Prostate gland (tissue), 2 donors: Measurements from ENCODE around the gene AOC2. TPM values are rescaled to one million over a fixed set of nuclear protein-coding genes. Genes with fewer than 3 reads are reported as not detected.
"Not testable (repeated sequence)": the region's sequence is repeated elsewhere in the genome, so short reads cannot be mapped to it uniquely, and the experiment has no call there.

Experiments used
- DNase-seq: peaks from one replicate; pipeline ENCODE4 v3.0.0-alpha.2; 2019; ENCODE audit warnings: low spot score
- H3K27ac ChIP-seq, 2 donors: fragments of 200-600 bp; sonication (generic); 2 replicates each; pipeline ENCODE4 v1.5.1; 2017 to 2019
- H3K27me3 ChIP-seq: fragments of 200-600 bp; sonication (generic); replicated peaks from 2 replicates; pipeline ENCODE4 v1.5.1; 2019; ENCODE audit not compliant: insufficient read depth
- H3K36me3 ChIP-seq, 2 donors: fragments of 200-600 bp; sonication (generic); 1 replicate in 1 of 2; 2 replicates in 1 of 2; pipeline versions ENCODE4 v1.5.1 to v1.8.1; 2017 to 2019
- H3K4me1 ChIP-seq: fragments of 200-600 bp; sonication (generic); replicated peaks from 2 replicates; pipeline ENCODE4 v1.5.1; 2019
- H3K4me3 ChIP-seq, 2 donors: fragments of 200-600 bp; sonication (generic); 2 replicates each; pipeline ENCODE4 v1.5.1; 2017 to 2019
- H3K9me3 ChIP-seq: fragments of 200-600 bp; sonication (generic); 2 replicates; pipeline ENCODE4 v1.5.1; 2017
- CTCF ChIP-seq, 4 experiments: fragments of 200-600 bp in 2 of 4; fragments of 450-650 bp in 2 of 4; sonication (generic) in 2 of 4; IDR thresholded peaks; 1 replicate in 3 of 4; 2 replicates in 1 of 4; pipeline ENCODE4 v1.5.1; 2016 to 2019; ENCODE audit warnings: antibody characterized with exemption in 4 of 4, mild to moderate bottlenecking in 2 of 4, moderate library complexity in 2 of 4
- POLR2A ChIP-seq: fragments of 450-650 bp; IDR thresholded peaks from one replicate; pipeline ENCODE4 v1.6.1; 2016; ENCODE audit warnings: antibody characterized with exemption, mild to moderate bottlenecking
- POLR2AphosphoS5 ChIP-seq: sonication (generic); formaldehyde crosslinking; IDR thresholded peaks from one replicate; pipeline ENCODE4 v1.6.1; 2017; ENCODE audit warnings: antibody characterized with exemption
- WGBS: methylation state at CpG from one replicate; pipeline ENCODE4 v1.1.5; 2018; 5-methylcytosine and 5-hydroxymethylcytosine counted together
- intact Hi-C: fragments of 100-400 bp; cut with DNase I; formaldehyde crosslinking; loops from one replicate; pipeline ENCODE4 v1.14.2; 2022
- total RNA-seq, 2 donors: library from RNA; depleted of rRNA; stranded (reverse); fragments of >200 nt; gene quantifications; one replicate each; pipeline ENCODE4 v1.1.0, GENCODE V29; 2016

AOC2 gene
- total RNA-seq, 2 donors from 2014 or later: 0.27 to 4.9 TPM

GRCh38 chr17:42880776-42881310 is 36.5 kb downstream of the AOC2 start:
- TF ChIP-seq CTCF (IDR thresholded peaks at IDR 0.05) (no peak), POLR2AphosphoS5 (no peak), POLR2A (no peak)
- Histone ChIP-seq H3K4me3 (no peak overlapping the region), H3K4me1 (no peaks in the 10 kb centered on the region), H3K9me3 (no peaks in the 10 kb centered on the region), H3K36me3 (no peaks in the 10 kb centered on the region), H3K27me3 (no peaks in the 10 kb centered on the region), H3K27ac (no peak overlapping the region)
- no peak for DNase-seq
- intact Hi-C loops: no loop called here
- WGBS: 71% methylated on average over 5 of the region's 5 CpGs

GRCh38 chr17:42881706-42882105 is 37.3 kb downstream of the AOC2 start:
- intact Hi-C loops, H3K36me3 ChIP-seq, H3K4me1 ChIP-seq, H3K9me3 ChIP-seq, H3K4me3 ChIP-seq, DNase-seq, H3K27me3 ChIP-seq, H3K27ac ChIP-seq: not testable (repeated sequence)
- WGBS: 96% methylated on average over 6 of the region's 6 CpGs

GRCh38 chr17:42882166-42882565 is 37.8 kb downstream of the AOC2 start:
- TF ChIP-seq CTCF (IDR thresholded peaks at IDR 0.05) (no peak), POLR2AphosphoS5 (no peak), POLR2A (no peak)
- no peak overlapping the region for H3K27ac ChIP-seq
- no peaks in the 10 kb centered on the region for H3K9me3 ChIP-seq
- no peak overlapping the region for H3K4me3 ChIP-seq
- intact Hi-C loops: no loop called here
- WGBS: 90% methylated on average over 8 of the region's 8 CpGs
- H3K27me3 ChIP-seq: no peaks in the 10 kb centered on the region
- no peaks in the 10 kb centered on the region for H3K36me3 ChIP-seq
- DNase-seq: no peak
- no peaks in the 10 kb centered on the region for H3K4me1 ChIP-seq

GRCh38 chr17:42883802-42884558 is 39.6 kb downstream of the AOC2 start:
- TF ChIP-seq CTCF (IDR thresholded peaks at IDR 0.05): no peak
- TF ChIP-seq POLR2AphosphoS5: no peak
- no peak for TF ChIP-seq POLR2A
- intact Hi-C loops: no loop called here
- no peak overlapping the region for H3K27ac ChIP-seq
- no peak for DNase-seq
- no peaks in the 10 kb centered on the region for H3K4me1 ChIP-seq
- no peaks in the 10 kb centered on the region for H3K36me3 ChIP-seq
- 66% methylated on average over 7 of the region's 7 CpGs for WGBS
- no peaks in the 10 kb centered on the region for H3K27me3 ChIP-seq
- H3K9me3 ChIP-seq: no peaks in the 10 kb centered on the region
- H3K4me3 ChIP-seq: no peak overlapping the region

- DNase-seq, H3K27ac ChIP-seq, H3K9me3 ChIP-seq, H3K27me3 ChIP-seq, H3K4me1 ChIP-seq, H3K4me3 ChIP-seq, H3K36me3 ChIP-seq, intact Hi-C loops: not testable (repeated sequence)
- WGBS: 94% methylated on average over 3 of the region's 3 CpGs
These were observed 41.4 kb downstream of the AOC2 start for GRCh38 chr17:42885806-42886205.
